ENCODE results near the gene FGFBP2. TPM values are rescaled to one million over a fixed set of nuclear protein-coding genes. Genes with fewer than 3 reads are reported as not detected.

The FGFBP2 gene
- total RNA-seq, 1 experiment from 2014 or later: not detected

DNA sequence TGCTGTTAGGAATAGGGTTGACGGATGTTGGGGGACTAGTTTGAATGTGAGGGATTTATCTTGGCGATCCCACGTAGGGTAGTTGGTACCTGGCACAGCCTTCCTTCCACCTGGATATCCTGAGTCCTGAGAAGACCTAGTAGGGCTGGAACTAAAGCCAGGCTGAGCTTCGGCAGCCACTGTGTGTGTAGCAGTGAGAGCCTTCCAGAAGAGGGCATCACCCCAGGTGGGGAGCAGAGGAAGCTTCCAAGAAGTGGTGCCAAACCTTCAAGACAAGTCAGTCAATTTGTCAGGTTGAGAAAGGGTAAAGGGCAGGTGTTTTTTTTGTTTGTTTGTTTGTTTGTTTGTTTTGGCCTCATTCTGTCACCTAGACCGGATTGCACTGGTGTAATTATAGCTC lies 1.2 kb upstream of the FGFBP2 start:
- H3K4me1 ChIP-seq (replicated peaks; ENCODE audit: insufficient read depth): no peaks in the 10 kb centered on the region
- no peak for TF ChIP-seq EZH2 (IDR thresholded peaks at IDR 0.05; ENCODE audit: low read depth)
- TF ChIP-seq, protein P1, sequence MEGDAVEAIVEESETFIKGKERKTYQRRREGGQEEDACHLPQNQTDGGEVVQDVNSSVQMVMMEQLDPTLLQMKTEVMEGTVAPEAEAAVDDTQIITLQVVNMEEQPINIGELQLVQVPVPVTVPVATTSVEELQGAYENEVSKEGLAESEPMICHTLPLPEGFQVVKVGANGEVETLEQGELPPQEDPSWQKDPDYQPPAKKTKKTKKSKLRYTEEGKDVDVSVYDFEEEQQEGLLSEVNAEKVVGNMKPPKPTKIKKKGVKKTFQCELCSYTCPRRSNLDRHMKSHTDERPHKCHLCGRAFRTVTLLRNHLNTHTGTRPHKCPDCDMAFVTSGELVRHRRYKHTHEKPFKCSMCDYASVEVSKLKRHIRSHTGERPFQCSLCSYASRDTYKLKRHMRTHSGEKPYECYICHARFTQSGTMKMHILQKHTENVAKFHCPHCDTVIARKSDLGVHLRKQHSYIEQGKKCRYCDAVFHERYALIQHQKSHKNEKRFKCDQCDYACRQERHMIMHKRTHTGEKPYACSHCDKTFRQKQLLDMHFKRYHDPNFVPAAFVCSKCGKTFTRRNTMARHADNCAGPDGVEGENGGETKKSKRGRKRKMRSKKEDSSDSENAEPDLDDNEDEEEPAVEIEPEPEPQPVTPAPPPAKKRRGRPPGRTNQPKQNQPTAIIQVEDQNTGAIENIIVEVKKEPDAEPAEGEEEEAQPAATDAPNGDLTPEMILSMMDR (conservative IDR thresholded peaks at IDR 0.05): no peak
- no peak for DNase-seq
- CTCF ChIA-PET: no interaction called here
- no peaks in the 10 kb centered on the region for H3F3A ChIP-seq (ENCODE audit: insufficient read depth, low read depth)
- no peaks in the 10 kb centered on the region for H4K20me1 ChIP-seq (ENCODE audit: insufficient read depth)
- no peaks in the 10 kb centered on the region for H3K79me2 ChIP-seq (ENCODE audit: low read depth)
- no peak overlapping the region for H3K4me2 ChIP-seq
- intact Hi-C loops (cut with micrococcal nuclease; ENCODE audit: unreplicated experiment): no loop called here
- no peaks in the 10 kb centered on the region for H3K9me3 ChIP-seq (ENCODE audit: insufficient read depth, low read depth)
- BruUV-seq (replicated peaks): no TSS peak
- H3K36me3 ChIP-seq (ENCODE audit: low read depth): no peaks in the 10 kb centered on the region
- H3K27ac ChIP-seq: no peak overlapping the region
- H3K4me3 ChIP-seq: no peak overlapping the region
- no peaks in the 10 kb centered on the region for H3K9me2 ChIP-seq (ENCODE audit: insufficient read depth)
- POLR2A ChIA-PET (ENCODE audit: unreplicated experiment): no interaction called here
- H3K27me3 ChIP-seq (ENCODE audit: insufficient read depth, low read depth): no peaks in the 10 kb centered on the region; the same call in 1 of the 2 replicates
- no peak overlapping the region for H2AFZ ChIP-seq

DNA sequence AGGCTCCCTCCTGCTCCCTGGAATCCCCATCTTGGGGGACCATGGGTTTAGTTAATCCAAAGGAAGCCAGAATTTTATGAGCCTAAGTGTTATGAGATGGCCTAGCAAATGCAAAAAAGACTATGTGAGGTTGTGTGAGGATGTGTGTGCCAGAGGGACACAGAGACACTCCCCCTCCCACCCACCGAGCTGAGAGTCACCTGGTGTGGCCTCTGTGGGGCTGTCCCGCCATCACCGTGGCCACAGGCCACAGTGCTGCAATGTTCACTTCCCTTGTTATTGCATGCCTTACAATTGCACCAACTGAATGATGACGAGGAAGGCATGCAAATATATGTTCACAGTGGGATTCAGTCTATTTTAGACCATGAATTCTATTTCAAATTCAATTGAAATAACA lies 601 bp upstream of the FGFBP2 start:
- H3K36me3 ChIP-seq (ENCODE audit: low read depth): no peaks in the 10 kb centered on the region
- no TSS peak for BruUV-seq (replicated peaks)
- H3K9me2 ChIP-seq (ENCODE audit: insufficient read depth): no peaks in the 10 kb centered on the region
- DNase-seq: no peak
- no peak overlapping the region for H3K4me3 ChIP-seq
- no peak overlapping the region for H3K27ac ChIP-seq
- no peak for TF ChIP-seq EZH2 (IDR thresholded peaks at IDR 0.05; ENCODE audit: low read depth)
- TF ChIP-seq, protein P1 (conservative IDR thresholded peaks at IDR 0.05): no peak
- no peaks in the 10 kb centered on the region for H3K79me2 ChIP-seq (ENCODE audit: low read depth)
- no peak overlapping the region for H3K4me2 ChIP-seq
- H3F3A ChIP-seq (ENCODE audit: insufficient read depth, low read depth): no peaks in the 10 kb centered on the region
- H2AFZ ChIP-seq: no peak overlapping the region
- H3K9me3 ChIP-seq (ENCODE audit: insufficient read depth, low read depth): no peaks in the 10 kb centered on the region
- intact Hi-C loops (cut with micrococcal nuclease; ENCODE audit: unreplicated experiment): loop anchor here (1.0 kb wide), 1 partner anchor 38 kb away; no protein-coding TSS in a partner anchor
- H4K20me1 ChIP-seq (ENCODE audit: insufficient read depth): no peaks in the 10 kb centered on the region
- H3K4me1 ChIP-seq (replicated peaks; ENCODE audit: insufficient read depth): no peaks in the 10 kb centered on the region
- CTCF ChIA-PET: no interaction called here
- POLR2A ChIA-PET (ENCODE audit: unreplicated experiment): no interaction called here
- no peaks in the 10 kb centered on the region; the same call in 1 of the 2 replicates for H3K27me3 ChIP-seq (ENCODE audit: insufficient read depth, low read depth)

DNA sequence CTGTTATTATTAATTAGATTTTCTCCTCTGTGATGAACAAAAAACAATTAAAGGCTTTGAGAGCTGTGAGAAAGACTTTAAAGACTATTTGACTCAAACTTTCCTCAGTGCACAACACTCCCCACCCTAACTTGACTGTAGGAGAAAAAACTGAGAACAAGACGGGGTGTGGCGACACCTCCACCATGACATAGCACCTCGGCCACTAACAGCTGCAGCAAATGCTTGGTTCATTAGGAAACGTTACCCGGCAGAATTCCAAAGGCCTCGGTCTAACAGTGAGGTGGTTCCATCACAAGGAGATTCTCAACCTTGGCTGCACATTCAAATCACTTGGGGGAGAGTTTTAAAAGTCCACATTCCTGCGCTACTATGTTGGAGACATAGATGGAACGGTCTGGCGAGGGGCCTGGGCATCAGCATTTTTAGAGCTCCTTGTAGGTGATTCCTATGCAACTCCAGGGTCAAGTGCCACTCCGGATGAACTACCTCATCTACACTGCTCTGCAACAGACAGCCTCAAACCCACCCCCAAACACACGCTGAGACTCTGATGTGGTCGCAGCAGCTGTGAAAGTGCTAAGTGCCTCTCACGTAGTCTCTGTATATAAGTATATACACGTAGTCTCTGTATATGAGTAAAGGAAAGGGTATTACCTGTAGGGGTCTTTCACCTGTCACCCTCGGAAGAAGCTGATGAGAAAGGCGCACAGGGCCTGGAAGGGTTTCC lies 1.0 kb downstream of the FGFBP2 start:
- Histone ChIP-seq H3K27me3 (ENCODE audit: insufficient read depth, low read depth) (no peaks in the 10 kb centered on the region; the same call in 1 of the 2 replicates), H4K20me1 (ENCODE audit: insufficient read depth) (no peaks in the 10 kb centered on the region), H3K79me2 (ENCODE audit: low read depth) (no peaks in the 10 kb centered on the region), H3K4me2 (no peak overlapping the region), H3K4me3 (no peak overlapping the region), H2AFZ (no peak overlapping the region), H3K36me3 (ENCODE audit: low read depth) (no peaks in the 10 kb centered on the region), H3K27ac (no peak overlapping the region), H3K9me3 (ENCODE audit: insufficient read depth, low read depth) (no peaks in the 10 kb centered on the region), H3F3A (ENCODE audit: insufficient read depth, low read depth) (no peaks in the 10 kb centered on the region), H3K9me2 (ENCODE audit: insufficient read depth) (no peaks in the 10 kb centered on the region), H3K4me1 (replicated peaks; ENCODE audit: insufficient read depth) (no peaks in the 10 kb centered on the region)
- ChIA-PET POLR2A (ENCODE audit: unreplicated experiment) (no interaction called here), CTCF (no interaction called here)
- no peak for DNase-seq
- intact Hi-C loops (cut with micrococcal nuclease; ENCODE audit: unreplicated experiment): no loop called here
- TF ChIP-seq, protein P1 (conservative IDR thresholded peaks at IDR 0.05): no peak
- TF ChIP-seq EZH2 (IDR thresholded peaks at IDR 0.05; ENCODE audit: low read depth): no peak
- BruUV-seq (replicated peaks): no TSS peak

All from PC-9 (cell line).